HepG2 (cell line): ENCODE results near the gene PELO. TPM values are rescaled to one million over a fixed set of nuclear protein-coding genes. Genes with fewer than 3 reads are reported as not detected.

ENCODE experiments used
- CTCF ChIP-seq: sonication (generic); formaldehyde crosslinking; IDR thresholded peaks from 2 replicates; pipeline ENCODE4 v1.5.0; 2020; ENCODE audit warnings: mild to moderate bottlenecking, missing genetic modification reagents, moderate library complexity
- FOXA3 ChIP-seq: IDR thresholded peaks from 2 replicates; pipeline ENCODE4 v1.6.1; 2016; ENCODE audit warnings: missing genetic modification reagents, missing compliant biosample characterization
- ISX ChIP-seq: sonication (generic); formaldehyde crosslinking; conservative IDR thresholded peaks from 2 replicates; pipeline ENCODE4 v1.5.0; 2020; ENCODE audit warnings: missing genetic modification reagents
- KAT8 ChIP-seq: IDR thresholded peaks from 2 replicates; pipeline ENCODE4 v1.6.1; 2016; ENCODE audit warnings: missing genetic modification reagents, missing compliant biosample characterization
- KMT2A ChIP-seq: sonication (generic); formaldehyde crosslinking; IDR thresholded peaks from 2 replicates; pipeline ENCODE4 v1.4.0; 2020; ENCODE audit warnings: missing genetic modification reagents
- SMAD1 ChIP-seq: sonication (generic); formaldehyde crosslinking; IDR thresholded peaks from 2 replicates; pipeline ENCODE4 v1.4.0; 2020; ENCODE audit warnings: missing genetic modification reagents, low read depth, mild to moderate bottlenecking, borderline replicate concordance
- SNAI1 ChIP-seq: sonication (generic); formaldehyde crosslinking; IDR thresholded peaks from 2 replicates; pipeline ENCODE4 v1.5.0; 2020; ENCODE audit warnings: mild to moderate bottlenecking, missing genetic modification reagents, borderline replicate concordance
- XRCC5 ChIP-seq: fragments of 200-400 bp; formaldehyde crosslinking; optimal IDR thresholded peaks from 2 replicates; pipeline ENCODE3; 2017; ENCODE audit warnings: mild to moderate bottlenecking, low read length
- ZBTB4 ChIP-seq: sonication (generic); formaldehyde crosslinking; IDR thresholded peaks from 2 replicates; pipeline ENCODE4 v1.4.0; 2020; ENCODE audit warnings: missing genetic modification reagents, mild to moderate bottlenecking, borderline replicate concordance
- ZC3H13 ChIP-seq: sonication (generic); formaldehyde crosslinking; IDR thresholded peaks from 2 replicates; pipeline ENCODE4 v1.8.1; 2023; ENCODE audit warnings: mild to moderate bottlenecking, missing genetic modification reagents, moderate library complexity
- ZNF30 ChIP-seq: sonication (generic); formaldehyde crosslinking; IDR thresholded peaks from 2 replicates; pipeline ENCODE4 v1.5.0; 2020; ENCODE audit warnings: mild to moderate bottlenecking, missing genetic modification reagents
- ZNF407 ChIP-seq: sonication (generic); formaldehyde crosslinking; IDR thresholded peaks from one replicate; pipeline ENCODE4 v1.5.1; 2020; ENCODE audit warnings: mild to moderate bottlenecking, missing genetic modification reagents; ENCODE audit errors: not compliant biosample characterization
- ZNF777 ChIP-seq: sonication (generic); formaldehyde crosslinking; IDR thresholded peaks from 2 replicates; pipeline ENCODE4 v1.4.0; 2020; ENCODE audit warnings: missing genetic modification reagents
- polyA plus RNA-seq, 8 experiments: library from polyadenylated mRNA; depleted of rRNA in 3 of 8; stranded (reverse) in 7 of 8; unstranded in 1 of 8; fragments of >200 nt; fragmentation: Illumina TruSeq in 4 of 8; extraction: Trizol in 4 of 8; gene quantifications; 2 replicates each; pipeline versions ENCODE4 v1.2.1 to v1.2.3, GENCODE V29; 2011 to 2016; ENCODE audit warnings: low read depth in 4 of 8, missing spikeins in 1 of 8, mixed read lengths in 1 of 8; ENCODE audit not compliant: insufficient read depth in 1 of 8
- total RNA-seq, 5 experiments: library from RNA; depleted of rRNA; stranded (reverse); fragments of >200 nt; fragmentation: Illumina TruSeq; extraction: Trizol; gene quantifications; 2 replicates each; pipeline ENCODE4 v1.2.3, GENCODE V29; 2016; ENCODE audit warnings: low read depth in 1 of 5
- TF ChIP-seq, protein P1 (sequence below): sonication (generic); formaldehyde crosslinking; conservative IDR thresholded peaks from 2 replicates; pipeline ENCODE4 v1.4.0; 2020; ENCODE audit warnings: missing genetic modification reagents

The PELO gene
- total and polyA plus RNA-seq, 2 of the 13 experiments (the other 11 are each of a cell fraction or from before 2014, with no cell fraction given), result 19.0 to 23.9 TPM

DNA sequence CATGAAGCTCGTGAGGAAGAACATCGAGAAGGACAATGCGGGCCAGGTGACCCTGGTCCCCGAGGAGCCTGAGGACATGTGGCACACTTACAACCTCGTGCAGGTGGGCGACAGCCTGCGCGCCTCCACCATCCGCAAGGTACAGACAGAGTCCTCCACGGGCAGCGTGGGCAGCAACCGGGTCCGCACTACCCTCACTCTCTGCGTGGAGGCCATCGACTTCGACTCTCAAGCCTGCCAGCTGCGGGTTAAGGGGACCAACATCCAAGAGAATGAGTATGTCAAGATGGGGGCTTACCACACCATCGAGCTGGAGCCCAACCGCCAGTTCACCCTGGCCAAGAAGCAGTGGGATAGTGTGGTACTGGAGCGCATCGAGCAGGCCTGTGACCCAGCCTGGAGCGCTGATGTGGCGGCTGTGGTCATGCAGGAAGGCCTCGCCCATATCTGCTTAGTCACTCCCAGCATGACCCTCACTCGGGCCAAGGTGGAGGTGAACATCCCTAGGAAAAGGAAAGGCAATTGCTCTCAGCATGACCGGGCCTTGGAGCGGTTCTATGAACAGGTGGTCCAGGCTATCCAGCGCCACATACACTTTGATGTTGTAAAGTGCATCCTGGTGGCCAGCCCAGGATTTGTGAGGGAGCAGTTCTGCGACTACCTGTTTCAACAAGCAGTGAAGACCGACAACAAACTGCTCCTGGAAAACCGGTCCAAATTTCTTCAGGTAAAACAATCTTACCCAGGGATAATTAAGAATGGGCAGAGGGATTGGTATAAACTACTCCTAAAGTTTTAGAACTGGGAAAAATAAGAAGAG is 12.9 kb downstream of the PELO start (continued):
- TF ChIP-seq ZNF407, result peak; percentile 86
- TF ChIP-seq KAT8 (CRISPR knock-in tag), result no peak; the same call in 1 of the 2 replicates
- 0 out of 2 replicates have a peak, but pooled peaks have one; percentile 80 for TF ChIP-seq ZBTB4
- TF ChIP-seq SMAD1 (CRISPR knock-in tag), result no peak
- no peak for TF ChIP-seq FOXA3
- TF ChIP-seq, protein P1, sequence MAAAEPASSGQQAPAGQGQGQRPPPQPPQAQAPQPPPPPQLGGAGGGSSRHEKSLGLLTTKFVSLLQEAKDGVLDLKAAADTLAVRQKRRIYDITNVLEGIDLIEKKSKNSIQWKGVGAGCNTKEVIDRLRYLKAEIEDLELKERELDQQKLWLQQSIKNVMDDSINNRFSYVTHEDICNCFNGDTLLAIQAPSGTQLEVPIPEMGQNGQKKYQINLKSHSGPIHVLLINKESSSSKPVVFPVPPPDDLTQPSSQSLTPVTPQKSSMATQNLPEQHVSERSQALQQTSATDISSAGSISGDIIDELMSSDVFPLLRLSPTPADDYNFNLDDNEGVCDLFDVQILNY (CRISPR knock-in tag), result no peak
- no peak for TF ChIP-seq ZNF30 (CRISPR knock-in tag)
- TF ChIP-seq ISX, result no peak
- no peak for TF ChIP-seq SNAI1 (CRISPR knock-in tag)
- TF ChIP-seq KMT2A, result peak; percentile 34; the same call in 1 of the 2 replicates
- peak; percentile 6 for TF ChIP-seq XRCC5
- TF ChIP-seq CTCF (CRISPR knock-in tag), result no peak
- TF ChIP-seq ZC3H13 (CRISPR knock-in tag), result no peak
- no peak; the same call in 1 of the 2 replicates for TF ChIP-seq ZNF777
